ENCODE data around the gene SMIM3.
"Not testable (repeated sequence)": the region's sequence is repeated elsewhere in the genome, so short reads cannot be mapped to it uniquely, and the experiment has no call there.

DNA sequence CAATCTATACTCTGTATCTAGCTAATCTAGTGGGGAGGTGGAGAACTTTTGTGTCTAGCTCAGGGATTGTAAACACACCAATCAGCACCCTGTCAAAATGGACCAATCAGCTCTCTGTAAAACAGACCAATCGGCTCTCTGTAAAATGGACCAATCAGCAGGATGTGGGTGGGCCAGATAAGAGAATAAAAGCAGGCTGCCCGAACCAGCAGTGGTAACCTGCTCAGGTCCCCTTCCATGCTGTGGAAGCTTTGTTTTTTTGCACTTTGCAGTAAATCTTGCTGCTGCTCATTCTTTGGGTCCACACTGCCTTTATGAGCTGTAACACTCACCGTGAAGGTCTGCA lies 67.7 kb downstream of the SMIM3 start, which contains the start of gene IRGM:
- not testable (repeated sequence) for TF ChIP-seq EZH2 (IDR thresholded peaks at IDR 0.05; ENCODE audit: low read length, missing control alignments); CTCF (conservative IDR thresholded peaks at IDR 0.05 in 1 of 2, IDR thresholded peaks at IDR 0.05 in 1 of 2; ENCODE audit: low read depth in 1 of 2, low read length in 2 of 2)

Data from fibroblast of lung (primary cell).